ENCODE measurements around the gene PCNX1.
"Not testable (repeated sequence)": the region's sequence is repeated elsewhere in the genome, so short reads cannot be mapped to it uniquely, and the experiment has no call there.

PCNX1 gene

DNA sequence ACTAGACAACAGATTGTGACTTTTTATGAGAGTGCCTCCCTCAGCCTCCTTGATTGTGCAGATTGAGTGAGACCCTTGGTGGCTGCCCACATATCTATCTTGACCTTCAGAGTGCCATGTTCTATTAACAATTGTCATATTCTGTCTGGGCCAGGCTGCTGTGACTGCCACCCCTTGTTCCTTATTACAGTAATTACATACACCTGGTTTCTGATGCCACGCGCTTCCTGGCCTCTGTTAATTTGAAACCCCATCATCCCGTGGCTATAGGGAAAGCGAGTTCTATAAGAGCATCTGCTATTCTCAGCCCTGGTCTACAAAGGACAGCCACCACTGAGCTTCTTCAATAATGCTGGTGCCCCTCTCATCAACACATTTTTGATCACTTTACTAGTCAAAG is 228.7 kb downstream of the PCNX1 start:
- no peak for DNase-seq

DNA sequence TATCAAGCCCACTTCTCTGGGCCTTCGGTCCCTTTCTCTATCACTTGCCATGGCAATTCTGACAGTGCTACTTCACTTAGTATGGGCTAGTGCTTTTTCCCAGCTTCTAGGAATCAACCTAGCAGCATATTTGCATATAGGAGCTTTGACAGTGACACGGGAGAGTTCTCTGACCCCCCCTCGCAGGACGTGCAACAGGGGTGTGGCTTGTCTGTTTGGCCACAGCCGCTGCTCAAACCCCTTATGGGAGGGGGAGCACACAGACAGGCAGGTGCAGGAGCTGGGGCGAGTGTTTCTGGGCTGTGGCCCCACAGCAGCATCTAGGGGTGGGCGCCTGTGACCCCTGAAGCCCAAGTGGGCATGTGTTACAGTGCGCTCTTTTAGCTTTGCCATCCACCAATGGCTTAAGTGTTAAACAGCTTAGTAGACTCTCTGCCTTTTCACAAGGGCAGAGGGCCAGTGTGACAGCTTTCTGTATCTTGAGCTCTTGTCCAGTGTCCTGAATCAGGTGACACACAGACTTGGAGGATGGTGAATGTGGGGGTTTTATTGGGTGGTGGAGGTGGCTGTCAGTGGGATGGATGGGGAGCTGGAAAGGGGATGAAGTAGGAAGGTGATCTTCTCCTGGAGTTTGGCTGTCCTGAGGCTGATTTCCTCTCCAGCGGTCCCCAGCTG is 229.3 kb downstream of the PCNX1 start:
- DNase-seq = no peak

DNA sequence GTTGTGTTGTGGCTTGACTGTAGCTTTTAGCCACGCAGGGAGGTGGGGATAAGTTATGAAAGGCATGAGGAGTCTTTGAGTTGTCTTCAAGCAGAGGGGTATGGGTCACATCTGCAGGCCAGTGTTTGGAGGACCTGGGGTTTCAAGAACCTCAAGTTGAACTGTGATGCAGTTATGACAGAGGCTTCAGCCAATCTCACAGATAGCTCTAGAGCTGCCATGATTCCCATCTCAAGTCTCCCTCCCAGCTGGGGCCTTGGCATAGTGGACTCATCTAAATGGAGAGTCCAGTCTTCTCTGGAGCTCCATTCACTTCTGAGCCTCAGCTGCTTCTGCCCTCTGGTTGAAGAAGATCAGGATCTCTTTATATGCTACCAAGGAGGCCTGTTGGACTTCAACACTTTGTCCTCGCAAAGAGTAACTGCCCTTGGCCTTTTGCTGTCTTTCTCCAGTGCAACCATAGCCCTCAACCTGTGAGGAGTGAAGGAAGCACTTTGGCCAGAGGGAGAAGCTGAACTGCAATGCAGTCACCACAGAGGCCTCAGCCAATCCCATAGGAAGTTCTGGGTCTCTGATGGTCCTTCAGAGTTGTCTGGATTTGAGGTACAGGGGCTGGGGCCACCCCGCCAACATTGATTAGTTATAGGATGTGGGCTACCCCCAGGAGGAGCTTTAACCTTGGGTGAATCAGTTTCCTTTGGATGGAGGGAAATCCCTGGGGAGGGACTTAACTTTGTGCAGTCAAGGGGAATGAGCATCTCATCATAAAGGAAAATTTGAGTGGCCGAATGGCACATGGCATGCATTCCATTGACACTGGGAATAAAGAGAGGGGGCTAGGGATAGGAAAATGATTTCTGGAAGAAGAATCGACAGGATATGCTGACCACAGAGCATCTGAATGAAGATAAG is 230.5 kb downstream of the PCNX1 start:
- DNase-seq = no peak

- DNase-seq = no peak
These were observed 231.4 kb downstream of the PCNX1 start for GRCh38 chr14:71138448-71139293.

DNA sequence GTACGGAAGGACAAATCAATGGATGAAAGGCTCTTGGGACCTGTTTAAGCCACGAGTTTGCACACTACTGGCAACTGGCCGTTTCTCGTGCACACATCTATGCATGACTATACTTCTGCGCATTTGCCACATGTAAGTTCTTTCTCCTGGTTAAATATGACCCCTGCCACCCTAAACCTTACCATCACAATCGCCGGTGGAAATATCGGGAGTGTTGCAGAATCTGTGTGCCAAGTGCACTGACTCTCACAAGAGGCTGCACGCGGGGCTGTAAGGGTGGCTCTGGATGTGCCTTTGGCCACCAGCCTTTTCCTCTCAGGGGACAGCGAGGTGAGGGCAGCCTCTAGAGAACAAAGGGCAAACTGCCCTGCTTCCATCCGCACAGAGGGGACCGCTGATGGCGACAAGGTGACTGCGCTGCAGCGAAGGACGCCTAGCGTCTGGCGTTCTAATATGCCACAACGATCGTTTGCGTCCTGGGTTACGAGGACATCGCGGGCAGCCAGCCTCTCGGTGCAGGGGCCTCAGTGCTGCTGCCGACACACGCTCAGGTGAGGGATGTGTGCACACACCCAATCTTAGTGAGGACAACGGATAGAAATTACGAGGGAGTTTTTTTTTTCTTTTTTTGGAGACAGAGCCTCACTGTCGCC is 232.2 kb downstream of the PCNX1 start:
- no peak for DNase-seq

- DNase-seq = no peak
These were observed 232.9 kb downstream of the PCNX1 start for GRCh38 chr14:71140157-71140556.

DNA sequence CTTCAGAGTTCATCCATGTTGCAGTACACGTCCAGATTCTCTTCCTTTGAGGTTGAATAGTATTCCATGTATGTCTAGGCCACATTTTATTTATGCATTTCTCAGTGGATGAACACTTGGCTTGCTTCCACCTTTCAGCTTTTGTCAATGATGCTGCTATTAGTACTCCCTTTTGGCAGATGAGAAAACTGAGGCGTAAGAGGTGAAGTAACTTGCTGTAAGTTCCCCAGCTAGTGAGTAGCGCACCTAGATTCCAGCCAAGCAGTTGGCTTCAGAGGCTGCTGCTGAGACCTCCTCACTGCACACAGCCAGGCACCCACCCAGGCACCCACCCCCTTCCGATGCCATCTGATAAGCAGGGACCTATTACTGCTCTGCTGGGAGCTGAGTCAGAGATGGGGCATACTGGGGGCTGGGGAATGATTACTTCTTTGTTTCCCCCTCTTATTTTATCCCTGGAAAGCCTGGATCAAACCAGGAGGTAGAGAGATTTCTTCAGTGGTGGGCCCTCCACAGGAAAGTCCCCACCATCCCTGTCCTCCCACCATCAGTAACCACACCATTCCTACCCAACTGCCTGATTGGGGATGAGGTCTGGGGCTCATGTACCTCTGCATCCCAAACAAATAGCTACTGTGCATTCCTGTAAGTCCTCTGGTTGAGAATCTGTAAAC is 234.6 kb downstream of the PCNX1 start:
- no peak for DNase-seq

DNA sequence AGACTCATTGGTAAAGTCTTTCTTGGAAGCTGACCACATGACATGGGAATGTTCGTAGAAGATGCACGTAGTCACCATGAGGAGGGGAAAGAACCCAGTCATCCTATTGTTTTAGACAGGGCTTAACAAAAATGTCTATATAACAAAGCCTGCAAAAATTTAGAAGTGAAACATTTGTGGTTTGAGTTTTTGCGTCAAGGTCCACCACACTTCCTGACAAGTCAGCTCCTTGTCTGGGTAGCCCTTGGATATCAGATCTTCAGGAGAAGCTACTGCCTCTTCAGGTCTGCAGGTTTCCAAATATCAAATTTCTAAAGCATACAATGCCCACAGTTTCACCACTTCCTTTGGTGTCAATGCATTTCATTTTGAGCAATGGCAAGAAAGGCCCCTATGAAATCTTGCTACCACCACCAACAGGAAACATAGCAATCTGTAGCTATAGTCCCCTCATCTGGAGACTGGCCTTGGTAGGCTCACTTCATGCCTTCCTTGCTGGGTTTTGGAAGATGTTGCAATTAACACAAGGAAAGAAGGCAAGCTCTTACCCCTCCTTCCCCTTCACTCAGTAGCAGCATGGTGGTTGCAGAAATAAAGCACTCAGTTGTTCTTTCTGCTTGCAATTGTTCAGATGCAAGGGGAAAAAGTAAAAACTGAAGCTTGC is 235.2 kb downstream of the PCNX1 start:
- no peak for DNase-seq

DNA sequence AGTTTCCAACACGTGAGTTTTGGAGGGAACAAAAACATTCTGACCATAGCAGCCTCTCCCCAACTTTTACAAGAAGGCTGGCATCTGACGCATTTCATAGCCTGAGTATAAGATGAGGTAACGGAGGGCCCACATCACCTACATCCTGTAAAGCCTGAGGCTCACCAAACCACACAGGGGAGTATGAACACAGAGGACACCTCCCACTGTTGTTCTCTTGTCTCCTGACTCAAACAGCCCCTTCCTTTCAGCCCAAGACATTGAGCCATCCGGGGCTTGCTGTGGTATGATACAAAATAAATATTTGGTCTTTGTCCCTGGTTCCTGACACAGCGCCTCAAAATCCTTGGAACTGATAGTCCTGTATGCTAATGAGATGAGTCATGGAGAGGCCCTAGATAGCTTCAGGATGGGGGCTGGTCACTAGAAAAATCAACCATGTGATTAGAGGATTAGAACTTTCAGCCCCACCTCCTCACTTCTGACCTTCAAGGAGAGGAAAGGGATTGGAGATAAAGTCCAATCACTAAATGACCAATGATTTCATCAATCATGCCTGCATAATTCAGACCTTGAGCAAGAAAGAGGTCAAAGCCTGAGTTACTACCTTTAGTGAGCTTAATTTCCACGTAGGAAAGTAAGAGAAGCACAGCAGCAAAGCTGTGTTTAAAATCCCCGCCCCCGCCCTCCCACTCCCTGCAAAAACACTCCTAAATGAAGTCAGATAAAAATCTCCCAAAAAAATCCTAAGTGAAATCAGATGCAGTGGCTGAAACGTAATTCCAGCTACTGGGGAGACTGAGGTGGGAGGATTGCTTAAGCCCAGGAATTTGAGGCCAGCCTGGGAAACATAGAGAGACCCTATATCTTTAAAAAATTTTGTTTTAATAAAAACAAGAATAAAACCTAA is 236.4 kb downstream of the PCNX1 start:
- no peak for DNase-seq

DNA sequence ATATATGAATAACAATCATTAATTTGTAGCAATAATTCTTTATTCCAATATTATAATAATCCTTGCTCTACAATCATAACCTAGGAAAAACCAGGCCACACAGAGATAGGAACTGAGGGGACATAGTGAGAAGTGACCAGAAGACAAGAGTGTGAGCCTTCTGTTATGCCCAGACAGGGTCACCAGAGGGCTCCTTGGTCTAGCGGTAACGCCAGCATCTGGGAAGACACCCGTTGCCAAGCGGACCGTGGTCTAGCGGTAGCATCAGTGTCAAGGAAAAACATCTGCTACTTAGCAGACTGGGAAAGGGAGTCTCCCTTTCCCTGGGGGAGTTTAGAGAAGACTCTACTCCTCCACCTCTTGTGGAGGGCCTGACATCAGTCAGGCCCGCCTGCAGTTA is 240.1 kb downstream of the PCNX1 start:
- DNase-seq = not testable (repeated sequence)

DNA sequence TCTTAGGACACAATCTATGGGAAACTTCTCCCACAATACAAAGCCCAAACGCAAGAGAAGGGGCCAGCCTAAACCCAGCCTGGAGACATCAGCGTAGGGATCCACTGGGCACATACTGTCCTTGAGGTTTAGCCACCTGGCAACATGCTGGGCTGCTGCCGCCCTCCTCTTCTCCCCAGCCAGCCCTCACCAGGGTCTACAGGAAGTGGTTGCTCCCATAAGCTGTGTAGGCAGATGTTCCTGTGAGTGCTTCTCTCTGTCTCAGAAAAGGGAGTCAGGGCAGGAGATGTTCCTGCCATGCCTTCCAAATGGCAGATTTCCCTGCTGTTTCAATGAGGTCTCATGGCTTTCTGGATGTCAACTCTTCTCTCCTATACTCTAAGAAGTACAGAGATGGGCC is 241.4 kb downstream of the PCNX1 start:
- DNase-seq = no peak

DNA sequence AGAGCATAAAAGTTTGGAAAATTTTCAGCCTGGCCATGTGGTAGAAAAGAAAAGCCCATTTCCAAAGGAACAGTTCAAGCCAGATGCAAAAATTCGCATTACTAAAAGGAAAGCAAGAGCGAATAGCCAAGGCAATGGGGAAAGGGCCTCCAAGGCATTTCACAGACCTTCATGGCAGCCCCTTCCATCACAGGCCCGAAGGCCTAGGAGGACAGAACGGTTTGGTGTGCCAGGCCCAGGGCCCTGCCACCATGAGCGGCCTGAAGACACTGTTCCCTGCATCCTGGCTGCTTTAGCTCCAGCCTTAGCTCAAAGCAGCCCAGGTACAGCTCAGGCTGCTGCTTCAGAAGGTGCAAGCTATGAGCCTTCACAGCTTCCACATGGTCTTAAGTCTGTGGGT is 243.5 kb downstream of the PCNX1 start:
- DNase-seq = no peak

- DNase-seq = no peak
These were observed 248.5 kb downstream of the PCNX1 start for GRCh38 chr14:71155743-71156142.

DNA sequence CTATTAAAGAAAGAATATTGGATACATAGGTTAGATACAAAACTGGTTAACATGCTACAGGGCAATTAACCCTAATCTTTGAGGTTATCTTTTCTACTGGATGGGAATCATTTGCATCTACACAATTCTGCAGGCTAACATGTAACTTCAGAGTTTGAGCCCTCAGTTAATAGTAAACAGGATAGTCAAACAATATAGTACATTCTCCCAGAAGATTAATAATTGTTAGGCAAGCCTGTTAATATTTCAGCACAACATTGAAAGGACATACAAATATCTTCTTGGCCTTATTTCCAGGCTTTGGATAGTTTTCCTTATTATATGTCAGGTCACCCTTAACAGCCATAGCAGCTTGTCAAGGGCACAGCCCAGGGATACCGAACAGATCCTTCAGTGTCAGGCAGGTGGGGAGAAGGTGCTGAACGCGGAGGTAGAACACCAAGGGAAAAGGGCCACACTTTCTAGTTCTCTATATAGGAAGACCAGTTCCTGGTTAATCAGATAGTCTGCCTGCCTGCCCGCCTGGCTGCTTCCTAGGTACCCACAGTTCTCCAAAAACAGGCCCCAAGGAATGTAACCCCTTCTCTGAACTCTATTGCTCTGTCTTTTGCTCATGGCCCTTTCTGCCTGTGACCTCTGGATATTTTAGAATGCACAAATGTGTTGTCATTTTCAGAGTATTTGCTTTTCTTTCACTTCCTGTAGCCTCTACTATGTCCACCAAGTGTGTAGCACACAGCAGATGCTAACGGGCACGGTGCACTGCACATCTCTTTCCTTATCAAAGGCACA is 256.0 kb downstream of the PCNX1 start:
- DNase-seq = no peak

DNA sequence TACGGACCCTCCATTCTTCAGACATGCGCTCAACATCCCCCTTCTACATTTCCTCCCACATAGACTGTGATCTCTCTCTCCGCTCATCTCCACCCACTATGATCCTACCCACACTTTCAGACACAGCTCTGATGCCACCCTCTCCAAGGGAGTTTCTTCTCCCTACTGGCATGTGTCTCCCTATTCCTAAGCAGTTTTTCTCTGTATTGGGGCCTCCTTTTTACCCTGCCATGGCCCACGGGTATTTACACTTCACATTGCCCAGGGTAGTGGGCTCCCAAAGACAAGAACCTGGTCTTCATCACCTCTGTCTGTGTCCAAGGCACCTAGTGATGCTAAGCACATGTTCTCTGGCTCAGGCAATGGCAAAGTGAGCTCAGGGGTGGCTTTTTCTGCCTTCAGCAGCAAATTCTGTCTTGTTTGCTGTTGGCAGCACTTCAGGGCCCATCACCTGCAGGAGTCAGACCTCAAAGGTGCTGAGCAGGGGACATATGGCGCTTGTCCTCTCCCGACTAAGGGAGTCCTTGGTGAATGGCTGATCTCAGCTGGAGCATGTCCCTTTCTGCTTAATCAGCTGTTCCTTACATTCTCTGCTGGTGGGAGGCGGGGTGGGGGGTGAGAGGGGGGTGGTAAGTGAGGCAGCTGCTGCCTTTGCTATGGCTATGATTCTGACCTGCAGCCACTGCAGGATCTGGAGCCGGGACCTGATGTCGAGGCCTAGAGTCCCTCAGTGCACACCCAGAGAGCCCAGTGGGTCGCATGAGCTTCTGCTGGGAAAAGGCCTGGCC is 256.8 kb downstream of the PCNX1 start:
- no peak for DNase-seq
